Mesenchymal stem cell (in vitro differentiated cells and primary cell): ENCODE measurements around the gene DMRTA1. TPM values are rescaled to one million over a fixed set of nuclear protein-coding genes. Genes with fewer than 3 reads are reported as not detected.

Experiments used
- DNase-seq: peaks from one replicate; pipeline ENCODE4 v3.0.0-alpha.2; 2013
- H2AFZ ChIP-seq: one replicate; pipeline ENCODE4 v1.6.1; 2013; ENCODE audit warnings: low read depth, mild to moderate bottlenecking, control low read depth, inconsistent platforms, low read length, moderate library complexity
- H2AK5ac ChIP-seq: 2 replicates; pipeline ENCODE4 v1.6.1; 2013; ENCODE audit warnings: low read length, moderate library complexity, mild to moderate bottlenecking, inconsistent platforms; ENCODE audit not compliant: severe bottlenecking
- H2BK120ac ChIP-seq: one replicate; pipeline ENCODE4 v1.6.1; 2013; ENCODE audit warnings: low read depth, mild to moderate bottlenecking, inconsistent platforms, low read length, moderate library complexity
- H2BK12ac ChIP-seq, 2 experiments: one replicate each; pipeline ENCODE4 v1.6.1; 2013; ENCODE audit warnings: inconsistent platforms in 2 of 2, low read length in 2 of 2, mild to moderate bottlenecking in 2 of 2, moderate library complexity in 2 of 2, control low read depth in 1 of 2
- H2BK15ac ChIP-seq: one replicate; pipeline ENCODE4 v1.6.1; 2013; ENCODE audit warnings: mild to moderate bottlenecking, low read depth, inconsistent platforms; ENCODE audit not compliant: poor library complexity, severe bottlenecking
- H2BK5ac ChIP-seq: 2 replicates; pipeline ENCODE4 v1.6.1; 2013; ENCODE audit warnings: low read depth, mild to moderate bottlenecking, low read length, control low read depth, inconsistent platforms; ENCODE audit not compliant: poor library complexity, severe bottlenecking
- H3K14ac ChIP-seq, 2 experiments: one replicate each; pipeline ENCODE4 v1.6.1; 2013; ENCODE audit warnings: inconsistent platforms in 2 of 2, low read length in 2 of 2, control low read depth in 1 of 2, mild to moderate bottlenecking in 1 of 2, moderate library complexity in 1 of 2
- H3K18ac ChIP-seq, 2 experiments: one replicate each; pipeline ENCODE4 v1.6.1; 2013; ENCODE audit warnings: inconsistent platforms in 2 of 2, low read length in 2 of 2, control low read depth in 1 of 2, low read depth in 1 of 2, mild to moderate bottlenecking in 1 of 2
- H3K23ac ChIP-seq, 2 experiments: one replicate each; pipeline ENCODE4 v1.6.1; 2013; ENCODE audit warnings: inconsistent platforms in 2 of 2, low read length in 2 of 2, mild to moderate bottlenecking in 2 of 2, moderate library complexity in 2 of 2, control low read depth in 1 of 2
- H3K27ac ChIP-seq: 2 replicates; pipeline ENCODE4 v1.5.1; 2013; ENCODE audit warnings: mild to moderate bottlenecking, moderate library complexity, low read length, control low read depth, inconsistent platforms; ENCODE audit not compliant: poor library complexity, severe bottlenecking
- H3K27me3 ChIP-seq, 2 experiments: 2 replicates each; pipeline versions ENCODE4 v1.6.1 to v1.7.0; 2013; ENCODE audit warnings: low read length in 2 of 2, mild to moderate bottlenecking in 2 of 2, moderate library complexity in 2 of 2, control low read depth in 1 of 2, inconsistent platforms in 1 of 2; ENCODE audit not compliant: control insufficient read depth in 1 of 2, insufficient read depth in 1 of 2
- H3K36me3 ChIP-seq, 2 experiments: 2 replicates each; pipeline versions ENCODE4 v1.6.1 to v1.7.0; 2013; ENCODE audit warnings: low read length in 2 of 2, control low read depth in 1 of 2, inconsistent platforms in 1 of 2, low read depth in 1 of 2, mild to moderate bottlenecking in 1 of 2; ENCODE audit not compliant: insufficient read depth in 2 of 2, control insufficient read depth in 1 of 2
- H3K4ac ChIP-seq, 2 experiments: one replicate each; pipeline ENCODE4 v1.6.1; 2013; ENCODE audit warnings: inconsistent platforms in 2 of 2, low read length in 2 of 2, mild to moderate bottlenecking in 2 of 2, moderate library complexity in 2 of 2, control low read depth in 1 of 2, low read depth in 1 of 2
- H3K4me1 ChIP-seq: 2 replicates; pipeline ENCODE4 v1.6.1; 2013; ENCODE audit warnings: low read depth, low read length, control low read depth; ENCODE audit not compliant: control insufficient read depth, insufficient read depth
- H3K4me2 ChIP-seq: 2 replicates; pipeline ENCODE4 v1.6.1; 2013; ENCODE audit warnings: low read length, mild to moderate bottlenecking, inconsistent platforms; ENCODE audit not compliant: poor library complexity, severe bottlenecking
- H3K4me3 ChIP-seq, 2 experiments: 2 replicates each; pipeline versions ENCODE4 v1.5.1 to v1.7.0; 2013; ENCODE audit warnings: low read length in 2 of 2, mild to moderate bottlenecking in 2 of 2, control low read depth in 1 of 2, low read depth in 1 of 2; ENCODE audit not compliant: insufficient read depth in 1 of 2
- H3K79me1 ChIP-seq: replicated peaks from 2 replicates; pipeline ENCODE4 v1.6.1; 2013; ENCODE audit warnings: mild to moderate bottlenecking, control low read depth, low read length, inconsistent platforms; ENCODE audit not compliant: poor library complexity, severe bottlenecking
- H3K9ac ChIP-seq: 2 replicates; pipeline ENCODE4 v1.7.0; 2013; ENCODE audit warnings: mild to moderate bottlenecking, low read length, moderate library complexity
- H3K9me3 ChIP-seq: 2 replicates; pipeline ENCODE4 v1.7.0; 2013; ENCODE audit warnings: mild to moderate bottlenecking, low read length; ENCODE audit not compliant: control insufficient read depth
- H4K8ac ChIP-seq: one replicate; pipeline ENCODE4 v1.6.1; 2013; ENCODE audit warnings: inconsistent platforms, mild to moderate bottlenecking, low read length, moderate library complexity
- H4K91ac ChIP-seq: one replicate; pipeline ENCODE4 v1.6.1; 2013; ENCODE audit warnings: mild to moderate bottlenecking, low read length, inconsistent platforms
- WGBS: methylation state at CpG from one replicate; pipeline ENCODE4 v1.1.7; 2013; ENCODE audit warnings: mixed read lengths; 5-methylcytosine and 5-hydroxymethylcytosine counted together
- polyA plus RNA-seq, 2 experiments: library from polyadenylated mRNA; stranded (reverse); fragments of 200-250 nt; gene quantifications; one replicate each; pipeline ENCODE4 v1.2.3, GENCODE V29; 2013

DMRTA1 gene, protein sequence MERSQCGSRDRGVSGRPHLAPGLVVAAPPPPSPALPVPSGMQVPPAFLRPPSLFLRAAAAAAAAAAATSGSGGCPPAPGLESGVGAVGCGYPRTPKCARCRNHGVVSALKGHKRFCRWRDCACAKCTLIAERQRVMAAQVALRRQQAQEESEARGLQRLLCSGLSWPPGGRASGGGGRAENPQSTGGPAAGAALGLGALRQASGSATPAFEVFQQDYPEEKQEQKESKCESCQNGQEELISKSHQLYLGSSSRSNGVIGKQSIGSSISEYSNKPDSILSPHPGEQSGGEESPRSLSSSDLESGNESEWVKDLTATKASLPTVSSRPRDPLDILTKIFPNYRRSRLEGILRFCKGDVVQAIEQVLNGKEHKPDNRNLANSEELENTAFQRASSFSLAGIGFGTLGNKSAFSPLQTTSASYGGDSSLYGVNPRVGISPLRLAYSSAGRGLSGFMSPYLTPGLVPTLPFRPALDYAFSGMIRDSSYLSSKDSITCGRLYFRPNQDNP
- 0.12 TPM for polyA plus RNA-seq (2013, experiment 1 of 2)
- 0.11 TPM for polyA plus RNA-seq (2013, experiment 2 of 2)

DNA sequence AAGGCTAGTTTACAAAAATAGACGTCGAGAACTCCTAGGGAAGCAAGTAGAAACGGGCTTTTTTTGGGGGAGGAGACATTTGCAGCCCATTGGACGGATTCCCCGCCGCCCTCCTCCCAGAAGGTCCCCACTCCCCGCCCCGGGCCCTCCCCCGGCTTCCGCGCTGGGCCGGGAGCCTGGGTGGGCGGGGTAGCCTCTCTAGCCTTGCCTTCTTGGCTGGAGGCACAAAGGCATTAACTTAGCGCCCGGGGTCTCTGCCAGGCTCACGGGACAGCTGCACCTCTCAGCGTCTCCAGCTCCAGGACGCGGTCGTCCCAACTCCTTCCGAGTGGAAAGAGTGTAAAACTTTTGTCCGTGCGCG, at the start of gene DMRTA1:
Gene DMRTA1 (plus strand): TSS at position 236 of the 361 bp plus-strand sequence. CDS start 242 bp downstream, outside the sequence.
- no peak within 1 kb of the TSS for H4K91ac ChIP-seq
- peak within 1 kb of the TSS; percentile 82 for H2BK5ac ChIP-seq
- H2AK5ac ChIP-seq = no peak within 1 kb of the TSS
- H3K9me3 ChIP-seq = no peaks in the 10 kb centered on the region
- H2BK12ac ChIP-seq = peak within 1 kb of the TSS in 1 of 2 experiments; percentile 10
- H2BK15ac ChIP-seq = no peak within 1 kb of the TSS
- H4K8ac ChIP-seq = peak within 1 kb of the TSS; percentile 85
- H3K36me3 ChIP-seq = peaks cover 0 to 3% of the 10 kb centered on the region in 2 experiments
- peaks cover 5% of the 10 kb centered on the region for H3K79me1 ChIP-seq
- peak within 1 kb of the TSS in 1 of 2 experiments; percentile 57 for H3K14ac ChIP-seq
- H3K4me2 ChIP-seq = peak within 1 kb of the TSS; percentile 83
- H2BK120ac ChIP-seq = peak within 1 kb of the TSS; percentile 34
- H3K4me1 ChIP-seq = peaks cover 2% of the 10 kb centered on the region
- peak within 1 kb of the TSS; percentile 12 to 64 for H3K18ac ChIP-seq
- H3K27ac ChIP-seq = peak within 1 kb of the TSS; percentile 97
- H3K27me3 ChIP-seq = peaks cover 0 to 35% of the 10 kb centered on the region in 2 experiments
- WGBS = under 1% methylated on average over 21 of the region's 24 CpGs
- no peak within 1 kb of the TSS for H3K23ac ChIP-seq
- H3K4ac ChIP-seq = no peak within 1 kb of the TSS
- H3K9ac ChIP-seq = peak within 1 kb of the TSS; percentile 61
- peak within 1 kb of the TSS; percentile 72 for H2AFZ ChIP-seq
- DNase-seq = peak; percentile 73
- H3K4me3 ChIP-seq = peak within 1 kb of the TSS; percentile 84 to 90

DNA sequence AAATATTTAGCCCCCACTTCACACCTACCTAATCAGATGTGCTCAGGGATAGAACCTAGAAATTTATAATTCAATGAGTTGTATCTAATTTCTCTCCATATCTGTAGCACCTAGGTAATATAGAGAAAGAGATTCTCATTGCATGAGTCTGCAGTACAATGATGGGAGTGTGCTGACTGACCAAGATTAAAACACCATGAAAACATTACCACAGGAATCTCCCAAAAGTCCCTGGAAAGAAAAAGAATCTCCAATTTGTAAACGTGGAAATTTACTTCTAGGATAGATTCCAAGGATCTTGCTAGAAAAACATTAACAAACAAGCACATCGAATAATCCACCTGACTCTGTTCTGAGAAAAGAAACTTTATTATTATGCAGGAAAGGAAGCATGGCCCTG, 45.0 kb upstream of the DMRTA1 start:
- H4K8ac ChIP-seq = no peak overlapping the region
- no peak overlapping the region for H4K91ac ChIP-seq
- peaks cover 3% of the 10 kb centered on the region for H3K4me1 ChIP-seq
- no peak overlapping the region for H3K18ac ChIP-seq
- no peaks in the 10 kb centered on the region for H3K79me1 ChIP-seq
- peak overlapping the region; percentile 38 for H3K27ac ChIP-seq
- no peak overlapping the region for H3K4me2 ChIP-seq
- no peak overlapping the region for H2BK15ac ChIP-seq
- 43% methylated on average over 1 of the region's 2 CpGs for WGBS
- peaks cover 0 to 8% of the 10 kb centered on the region in 2 experiments for H3K27me3 ChIP-seq
- H3K4ac ChIP-seq = no peak overlapping the region
- peaks cover 0 to 3% of the 10 kb centered on the region in 2 experiments for H3K36me3 ChIP-seq
- H2BK12ac ChIP-seq = no peak overlapping the region
- H3K23ac ChIP-seq = no peak overlapping the region
- H3K4me3 ChIP-seq = no peak overlapping the region
- H3K9ac ChIP-seq = no peak overlapping the region
- no peak overlapping the region for H2AFZ ChIP-seq
- DNase-seq = no peak
- H2AK5ac ChIP-seq = no peak overlapping the region
- H3K14ac ChIP-seq = no peak overlapping the region
- no peak overlapping the region for H2BK5ac ChIP-seq
- H3K9me3 ChIP-seq = no peaks in the 10 kb centered on the region
- no peak overlapping the region for H2BK120ac ChIP-seq

DNA sequence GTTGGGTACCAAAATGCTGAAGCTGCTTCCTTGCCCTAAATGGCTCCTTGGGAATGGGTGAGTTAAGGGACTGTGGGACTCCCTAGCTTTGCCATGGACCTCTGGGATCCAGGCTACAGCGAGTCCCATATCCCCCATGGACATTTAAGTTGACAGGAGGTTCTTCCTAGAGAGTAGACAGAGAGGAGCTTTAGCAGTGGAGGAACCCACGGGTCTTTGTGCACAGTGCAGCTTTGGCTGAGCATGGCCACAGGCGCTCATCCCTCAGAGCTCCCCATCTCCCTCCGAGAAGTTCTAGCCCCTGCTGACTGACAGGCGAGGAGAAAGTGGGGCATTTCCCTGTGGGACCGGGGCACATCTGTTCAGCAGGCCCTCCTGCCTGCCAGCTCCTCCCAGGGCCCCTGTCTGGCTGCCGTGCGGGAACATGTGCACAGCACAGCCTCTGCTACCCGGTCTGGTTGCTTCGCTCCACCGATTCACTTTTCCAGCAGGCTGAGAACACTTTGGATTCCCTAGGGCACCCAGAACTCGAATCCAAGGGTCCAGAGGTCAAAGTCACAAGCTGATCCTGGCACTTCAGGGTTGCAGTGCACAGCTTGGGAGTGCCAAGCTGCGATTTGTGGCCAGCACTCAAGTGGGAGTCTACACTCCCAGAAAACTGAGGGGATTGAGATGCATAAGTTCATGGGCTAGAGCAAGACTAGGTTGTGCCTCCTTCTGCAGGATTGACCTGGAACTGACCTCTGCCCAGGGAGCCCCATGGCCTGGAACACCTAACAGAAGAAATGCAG, 40.6 kb upstream of the DMRTA1 start:
- DNase-seq = no peak
- no peak overlapping the region for H2BK12ac ChIP-seq
- H3K36me3 ChIP-seq = peaks cover 0 to 3% of the 10 kb centered on the region in 2 experiments
- no peak overlapping the region for H4K8ac ChIP-seq
- H3K4me1 ChIP-seq = no peaks in the 10 kb centered on the region
- H3K14ac ChIP-seq = no peak overlapping the region
- H2BK120ac ChIP-seq = no peak overlapping the region
- H2AFZ ChIP-seq = no peak overlapping the region
- no peaks in the 10 kb centered on the region for H3K79me1 ChIP-seq
- H2AK5ac ChIP-seq = no peak overlapping the region
- H3K4me2 ChIP-seq = no peak overlapping the region
- H3K9me3 ChIP-seq = no peaks in the 10 kb centered on the region
- WGBS = 81% methylated on average over 13 of the region's 13 CpGs
- no peak overlapping the region for H3K18ac ChIP-seq
- no peak overlapping the region for H4K91ac ChIP-seq
- no peak overlapping the region for H3K4ac ChIP-seq
- H3K9ac ChIP-seq = no peak overlapping the region
- no peak overlapping the region for H2BK15ac ChIP-seq
- H2BK5ac ChIP-seq = no peak overlapping the region
- H3K27me3 ChIP-seq = peaks cover 0 to 8% of the 10 kb centered on the region in 2 experiments
- no peak overlapping the region for H3K4me3 ChIP-seq
- no peak overlapping the region for H3K27ac ChIP-seq
- H3K23ac ChIP-seq = no peak overlapping the region

DNA sequence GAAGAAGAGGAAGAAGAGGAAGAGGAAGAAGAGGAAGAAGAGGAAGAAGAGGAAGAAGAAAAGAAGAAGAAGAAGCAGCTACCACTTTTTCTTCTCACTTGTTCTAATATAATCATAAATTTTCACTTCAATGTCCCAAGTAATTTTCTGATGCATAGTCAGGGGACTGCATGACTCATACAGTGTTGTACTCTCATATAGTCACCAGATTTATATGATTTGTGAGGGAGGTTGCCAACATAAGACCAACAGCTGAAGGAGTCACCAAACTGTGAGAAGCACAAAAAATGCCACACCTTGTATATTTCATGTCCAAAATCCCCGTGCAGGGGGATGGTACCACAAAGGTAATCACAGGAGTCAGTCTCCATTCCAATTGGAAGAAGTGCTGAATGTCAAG, 32.7 kb upstream of the DMRTA1 start:
- no peaks in the 10 kb centered on the region for H3K4me1 ChIP-seq
- no peak overlapping the region for H4K8ac ChIP-seq
- no peaks in the 10 kb centered on the region for H3K79me1 ChIP-seq
- no peak overlapping the region for H3K4ac ChIP-seq
- H4K91ac ChIP-seq = no peak overlapping the region
- H3K14ac ChIP-seq = no peak overlapping the region
- no peak overlapping the region for H3K23ac ChIP-seq
- no peak overlapping the region for H2BK15ac ChIP-seq
- no peak overlapping the region for H3K27ac ChIP-seq
- WGBS = 93% methylated on average over 1 of the region's 1 CpG
- H3K27me3 ChIP-seq = no peaks in the 10 kb centered on the region
- no peak overlapping the region for H3K9ac ChIP-seq
- no peak overlapping the region for H3K18ac ChIP-seq
- no peaks in the 10 kb centered on the region for H3K36me3 ChIP-seq
- no peaks in the 10 kb centered on the region for H3K9me3 ChIP-seq
- no peak overlapping the region for H3K4me3 ChIP-seq
- H3K4me2 ChIP-seq = no peak overlapping the region
- H2BK5ac ChIP-seq = no peak overlapping the region
- peak overlapping the region; percentile 48 for H2AK5ac ChIP-seq
- H2BK12ac ChIP-seq = no peak overlapping the region
- no peak overlapping the region for H2BK120ac ChIP-seq
- no peak overlapping the region for H2AFZ ChIP-seq
- no peak for DNase-seq
